Hindlimb muscle (tissue), 1 donor: Measurements from ENCODE around the gene CACNA1D. TPM values are rescaled to one million over a fixed set of nuclear protein-coding genes. Genes with fewer than 3 reads are reported as not detected.

ENCODE experiments used
- DNase-seq: peaks from one replicate; pipeline ENCODE4 v3.0.0-alpha.2; 2013
- polyA plus RNA-seq: library from polyadenylated mRNA; unstranded; fragments of 120-200 nt; gene quantifications from one replicate; pipeline ENCODE4 v1.2.1, GENCODE V29; 2013; ENCODE audit not compliant: insufficient read length

CACNA1D gene
- polyA plus RNA-seq, 1 donor = 1.0 TPM

GRCh38 chr3:53811143-53811927, 316.9 kb downstream of the CACNA1D start:
- DNase-seq = no peak

- DNase-seq = no peak
These were observed 318.0 kb downstream of the CACNA1D start for GRCh38 chr3:53812434-53812833.

- DNase-seq = no peak
These were observed 318.8 kb downstream of the CACNA1D start for GRCh38 chr3:53813229-53813628.

- no peak for DNase-seq
These were observed 319.5 kb downstream of the CACNA1D start for GRCh38 chr3:53813876-53814275.

GRCh38 chr3:53815067-53815466, 320.7 kb downstream of the CACNA1D start:
- no peak for DNase-seq

GRCh38 chr3:53815651-53816050, 321.2 kb downstream of the CACNA1D start:
- DNase-seq = no peak

GRCh38 chr3:53816425-53816824, 322.0 kb downstream of the CACNA1D start:
- DNase-seq = no peak

- no peak for DNase-seq
These were observed 322.8 kb downstream of the CACNA1D start for GRCh38 chr3:53817211-53817610.

- no peak for DNase-seq
These were observed 323.4 kb downstream of the CACNA1D start for GRCh38 chr3:53817809-53818208.

- no peak for DNase-seq
These were observed 324.1 kb downstream of the CACNA1D start for GRCh38 chr3:53818221-53819162.

- DNase-seq = no peak
These were observed 324.9 kb downstream of the CACNA1D start for GRCh38 chr3:53819163-53819868.

- no peak for DNase-seq
These were observed 325.7 kb downstream of the CACNA1D start for GRCh38 chr3:53820084-53820483.

- peak; percentile 32 for DNase-seq
These were observed 326.6 kb downstream of the CACNA1D start for GRCh38 chr3:53820756-53821580.

GRCh38 chr3:53821631-53822121, 327.3 kb downstream of the CACNA1D start:
- no peak for DNase-seq

GRCh38 chr3:53822331-53822741, 327.9 kb downstream of the CACNA1D start:
- no peak for DNase-seq

- no peak for DNase-seq
These were observed 328.9 kb downstream of the CACNA1D start for GRCh38 chr3:53823026-53823955.

GRCh38 chr3:53823956-53824657, 329.7 kb downstream of the CACNA1D start:
- DNase-seq = no peak

GRCh38 chr3:53824795-53825194, 330.4 kb downstream of the CACNA1D start:
- DNase-seq = no peak

- no peak for DNase-seq
These were observed 331.6 kb downstream of the CACNA1D start for GRCh38 chr3:53826048-53826447.

GRCh38 chr3:53828581-53828980, 334.2 kb downstream of the CACNA1D start:
- DNase-seq = no peak
